SH-SY5Y (cell line): Measurements from ENCODE around the gene C11orf71.

ENCODE experiments used
- GATA2 ChIP-seq: IDR thresholded peaks from 2 replicates; pipeline ENCODE4 v1.6.1; 2011; ENCODE audit warnings: mild to moderate bottlenecking, low read depth, low read length
- GATA3 ChIP-seq: IDR thresholded peaks from 2 replicates; pipeline ENCODE4 v1.6.1; 2011; ENCODE audit warnings: low read depth, mild to moderate bottlenecking, low read length, moderate library complexity

GRCh38 chr11:114448749-114449482 is 48.6 kb upstream of the C11orf71 start:
- TF ChIP-seq GATA2 (no peak), GATA3 (no peak)
